Measurements from ENCODE around the gene CLEC20A.

DNA sequence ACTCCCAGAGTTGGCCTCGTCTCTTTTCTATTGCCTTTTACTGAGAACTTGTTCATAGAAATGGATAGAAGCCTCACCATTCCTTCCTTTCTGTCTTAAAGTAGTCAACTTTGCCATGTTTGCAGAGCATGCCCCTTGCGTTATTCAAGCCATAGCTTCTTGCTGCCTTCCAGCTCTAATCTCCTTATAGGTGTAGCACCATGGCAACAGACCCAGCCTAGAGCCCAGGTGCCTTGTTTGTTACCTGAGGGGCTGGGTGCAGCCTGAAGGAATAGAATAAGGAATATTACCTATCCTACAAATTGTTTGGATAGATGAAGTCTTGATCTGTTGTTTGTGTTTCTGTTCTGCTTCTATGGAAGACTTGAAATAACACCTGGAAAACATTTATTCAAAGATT lies 59.9 kb downstream of the CLEC20A start:
- TF ChIP-seq CTCF (IDR thresholded peaks at IDR 0.05): no peak
- TF ChIP-seq POLR2A (IDR thresholded peaks at IDR 0.05): no peak

Measured in body of pancreas (tissue), 4 donors.